Gastroesophageal sphincter (tissue), 3 donors: Measurements from ENCODE around the gene VAV1.

Experiments used
- POLR2A ChIP-seq, 2 donors: fragments of 450-650 bp; IDR thresholded peaks; one replicate each; pipeline ENCODE4 v1.6.1; 2017; ENCODE audit warnings: antibody characterized with exemption in 2 of 2, mild to moderate bottlenecking in 2 of 2, moderate library complexity in 1 of 2
- POLR2AphosphoS5 ChIP-seq: sonication (generic); formaldehyde crosslinking; IDR thresholded peaks from one replicate; pipeline ENCODE4 v1.6.1; 2017; ENCODE audit warnings: antibody characterized with exemption
- TF ChIP-seq, protein P1 (sequence below), 4 experiments: fragments of 200-600 bp in 2 of 4; fragments of 450-650 bp in 2 of 4; sonication (generic) in 1 of 4; IDR thresholded peaks; one replicate each; pipeline ENCODE4 v1.5.1; 2017 to 2019; ENCODE audit warnings: antibody characterized with exemption in 4 of 4, mild to moderate bottlenecking in 2 of 4, moderate library complexity in 2 of 4

DNA sequence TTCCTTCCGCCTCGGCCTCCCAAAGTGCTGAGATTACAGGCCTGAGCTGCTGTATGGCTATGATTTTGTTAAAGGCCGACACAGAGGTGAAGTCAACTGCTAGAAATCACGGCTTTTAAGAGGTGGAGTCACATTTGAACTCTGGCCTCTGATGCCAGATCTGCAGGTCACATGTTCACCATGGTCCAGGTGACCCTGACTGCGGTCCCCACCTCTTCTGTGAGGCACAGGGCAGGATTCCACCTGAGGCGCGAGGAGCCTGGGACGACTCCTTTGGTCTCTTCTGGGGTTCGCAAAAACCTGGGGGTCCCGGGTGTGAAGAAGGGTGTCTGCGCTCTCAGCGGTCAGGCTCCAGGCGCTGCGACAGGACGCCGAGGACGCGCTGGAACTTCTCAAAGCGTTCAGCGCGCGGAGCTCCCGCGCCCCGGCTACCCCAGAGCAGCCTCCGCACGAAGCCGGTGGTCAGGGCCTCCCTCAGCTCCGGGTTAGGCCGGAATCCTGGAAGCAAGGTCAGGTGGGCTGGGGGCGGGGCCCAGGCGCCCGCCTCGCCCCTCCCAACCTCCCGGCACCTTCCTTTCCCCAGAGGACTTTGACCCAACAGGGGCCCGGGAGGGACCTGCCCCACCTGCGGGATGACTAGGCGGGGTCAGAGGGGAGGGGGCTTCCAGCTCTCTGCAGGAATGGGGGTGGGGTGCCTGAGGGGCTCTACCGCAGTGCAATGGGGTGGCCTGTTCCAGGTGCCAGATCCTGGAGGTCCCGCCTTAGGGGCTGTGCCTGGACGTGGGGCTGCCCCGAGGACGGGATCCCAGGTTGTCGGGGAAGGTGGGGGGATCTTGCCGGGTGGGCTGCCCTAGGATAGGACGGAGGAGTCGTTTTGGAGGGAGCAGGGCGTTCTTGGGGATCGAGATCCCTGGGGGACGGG lies 20.0 kb upstream of the VAV1 start:
- TF ChIP-seq, protein P1, sequence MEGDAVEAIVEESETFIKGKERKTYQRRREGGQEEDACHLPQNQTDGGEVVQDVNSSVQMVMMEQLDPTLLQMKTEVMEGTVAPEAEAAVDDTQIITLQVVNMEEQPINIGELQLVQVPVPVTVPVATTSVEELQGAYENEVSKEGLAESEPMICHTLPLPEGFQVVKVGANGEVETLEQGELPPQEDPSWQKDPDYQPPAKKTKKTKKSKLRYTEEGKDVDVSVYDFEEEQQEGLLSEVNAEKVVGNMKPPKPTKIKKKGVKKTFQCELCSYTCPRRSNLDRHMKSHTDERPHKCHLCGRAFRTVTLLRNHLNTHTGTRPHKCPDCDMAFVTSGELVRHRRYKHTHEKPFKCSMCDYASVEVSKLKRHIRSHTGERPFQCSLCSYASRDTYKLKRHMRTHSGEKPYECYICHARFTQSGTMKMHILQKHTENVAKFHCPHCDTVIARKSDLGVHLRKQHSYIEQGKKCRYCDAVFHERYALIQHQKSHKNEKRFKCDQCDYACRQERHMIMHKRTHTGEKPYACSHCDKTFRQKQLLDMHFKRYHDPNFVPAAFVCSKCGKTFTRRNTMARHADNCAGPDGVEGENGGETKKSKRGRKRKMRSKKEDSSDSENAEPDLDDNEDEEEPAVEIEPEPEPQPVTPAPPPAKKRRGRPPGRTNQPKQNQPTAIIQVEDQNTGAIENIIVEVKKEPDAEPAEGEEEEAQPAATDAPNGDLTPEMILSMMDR (IDR thresholded peaks at IDR 0.05) = no peak
- TF ChIP-seq POLR2A (IDR thresholded peaks at IDR 0.05) (no peak), POLR2AphosphoS5 (no peak)
